ENCODE results near the gene IFT122.
A peak's percentile ranks its signal among the peaks of the same experiment; 100 is the strongest.

Gene IFT122

DNA sequence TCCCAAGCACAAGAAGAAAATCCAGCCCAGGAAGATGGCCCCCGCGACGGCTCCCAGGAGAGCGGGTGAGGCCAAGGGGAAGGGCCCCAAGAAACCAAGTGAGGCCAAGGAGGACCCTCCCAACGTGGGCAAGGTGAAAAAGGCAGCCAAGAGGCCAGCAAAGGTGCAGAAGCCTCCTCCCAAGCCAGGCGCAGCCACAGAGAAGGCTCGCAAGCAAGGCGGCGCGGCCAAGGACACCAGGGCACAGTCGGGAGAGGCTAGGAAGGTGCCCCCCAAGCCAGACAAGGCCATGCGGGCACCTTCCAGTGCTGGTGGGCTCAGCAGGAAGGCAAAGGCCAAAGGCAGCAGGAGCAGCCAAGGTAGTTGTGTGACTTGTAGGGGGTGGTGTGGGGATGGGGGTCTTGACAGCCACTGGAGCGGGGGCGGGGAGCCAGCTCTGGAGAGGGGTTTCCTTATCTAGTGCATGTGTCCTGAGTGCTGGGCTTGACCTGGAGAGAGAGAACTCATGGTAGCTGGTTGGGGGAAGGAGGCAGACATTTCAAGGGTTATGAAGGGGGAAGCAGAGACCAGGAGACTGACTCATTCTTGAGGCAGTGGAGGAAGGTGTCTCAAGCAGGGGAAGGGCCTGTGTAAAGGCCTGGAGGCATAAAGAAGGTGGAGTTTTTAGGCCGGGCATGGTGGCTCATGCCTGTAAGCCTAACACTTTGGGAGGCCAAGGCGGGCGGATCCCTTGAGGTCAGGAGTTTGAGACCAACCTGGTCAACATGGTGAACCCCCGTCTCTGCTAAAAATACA lies 109.2 kb downstream of the IFT122 start:
- Mint-ChIP-seq H3K4me3 (no peak overlapping the region), H3K9me3 (no peaks in the 10 kb centered on the region), H3K36me3 (ENCODE audit: low read depth) (no peaks in the 10 kb centered on the region), H3K4me1 (peaks cover 20% of the 10 kb centered on the region), H3K27me3 (ENCODE audit: low read depth) (peaks cover 7% of the 10 kb centered on the region), H3K27ac (no peak overlapping the region)
- TF ChIP-seq, protein P1, sequence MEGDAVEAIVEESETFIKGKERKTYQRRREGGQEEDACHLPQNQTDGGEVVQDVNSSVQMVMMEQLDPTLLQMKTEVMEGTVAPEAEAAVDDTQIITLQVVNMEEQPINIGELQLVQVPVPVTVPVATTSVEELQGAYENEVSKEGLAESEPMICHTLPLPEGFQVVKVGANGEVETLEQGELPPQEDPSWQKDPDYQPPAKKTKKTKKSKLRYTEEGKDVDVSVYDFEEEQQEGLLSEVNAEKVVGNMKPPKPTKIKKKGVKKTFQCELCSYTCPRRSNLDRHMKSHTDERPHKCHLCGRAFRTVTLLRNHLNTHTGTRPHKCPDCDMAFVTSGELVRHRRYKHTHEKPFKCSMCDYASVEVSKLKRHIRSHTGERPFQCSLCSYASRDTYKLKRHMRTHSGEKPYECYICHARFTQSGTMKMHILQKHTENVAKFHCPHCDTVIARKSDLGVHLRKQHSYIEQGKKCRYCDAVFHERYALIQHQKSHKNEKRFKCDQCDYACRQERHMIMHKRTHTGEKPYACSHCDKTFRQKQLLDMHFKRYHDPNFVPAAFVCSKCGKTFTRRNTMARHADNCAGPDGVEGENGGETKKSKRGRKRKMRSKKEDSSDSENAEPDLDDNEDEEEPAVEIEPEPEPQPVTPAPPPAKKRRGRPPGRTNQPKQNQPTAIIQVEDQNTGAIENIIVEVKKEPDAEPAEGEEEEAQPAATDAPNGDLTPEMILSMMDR (IDR thresholded peaks at IDR 0.05; ENCODE audit: unreplicated experiment in 3 of 3), result no peak

DNA sequence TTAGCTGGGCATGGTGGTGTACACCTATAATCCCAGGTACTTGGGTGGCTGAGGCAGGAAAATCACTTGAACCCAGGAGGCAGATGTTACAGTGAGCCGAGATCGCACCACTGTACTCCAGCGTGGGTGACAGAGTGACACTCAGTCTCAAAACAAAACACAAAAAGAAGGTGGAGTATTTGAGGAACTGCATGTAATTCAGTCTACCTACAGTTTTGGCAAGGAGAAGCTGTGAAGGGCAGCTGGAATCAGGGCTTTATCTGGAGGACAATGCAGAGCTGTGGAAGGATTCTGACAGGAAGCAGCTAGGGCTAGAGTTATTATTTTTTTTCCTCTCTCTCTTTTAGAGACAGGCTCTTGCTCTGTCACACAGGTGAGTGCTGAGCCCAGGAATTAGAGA lies 109.8 kb downstream of the IFT122 start:
- TF ChIP-seq, protein P1 (IDR thresholded peaks at IDR 0.05; ENCODE audit: unreplicated experiment in 3 of 3), result no peak
- Mint-ChIP-seq H3K36me3 (ENCODE audit: low read depth) (no peaks in the 10 kb centered on the region), H3K4me3 (no peak overlapping the region), H3K27ac (peak overlapping the region in 1 of 3 experiments; percentile 31), H3K27me3 (ENCODE audit: low read depth) (peaks cover 7% of the 10 kb centered on the region), H3K9me3 (no peaks in the 10 kb centered on the region), H3K4me1 (peaks cover 26% of the 10 kb centered on the region)

DNA sequence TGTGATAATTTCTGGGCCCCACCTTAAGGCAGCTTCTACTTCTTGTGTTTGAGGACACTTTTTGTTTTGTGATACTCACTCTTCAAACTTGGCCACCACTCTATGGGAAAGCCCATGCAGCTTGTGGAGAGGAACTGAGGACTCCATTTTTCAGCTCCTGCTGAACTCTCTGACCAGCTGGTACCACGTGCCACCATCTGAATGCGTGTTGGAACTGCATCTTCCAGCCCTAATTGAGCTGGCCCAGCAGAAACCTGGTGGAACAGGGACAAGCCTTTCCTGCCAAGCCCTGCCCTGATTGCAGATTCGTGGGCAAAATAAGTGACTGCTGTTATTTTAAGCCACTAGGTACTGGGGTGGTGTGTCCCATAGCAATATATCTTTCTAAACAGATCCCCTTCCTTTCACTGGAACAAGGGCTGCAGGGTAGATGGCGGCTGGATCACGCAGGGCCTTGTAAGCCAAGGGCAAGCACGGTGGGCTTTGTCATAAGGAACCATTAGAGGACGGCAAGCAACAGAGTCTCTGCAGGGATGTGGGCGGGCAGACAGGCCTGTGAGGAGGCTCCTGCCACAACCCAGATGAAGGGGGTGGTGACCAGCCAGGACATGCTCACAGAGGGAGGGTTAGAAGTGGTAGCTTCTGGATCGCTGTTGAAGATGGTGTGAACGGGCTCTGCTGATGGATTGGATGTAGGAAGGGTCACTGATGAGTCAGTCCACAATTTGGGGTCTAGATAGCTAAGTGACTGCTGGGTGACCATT lies 112.4 kb downstream of the IFT122 start:
- H3K27ac Mint-ChIP-seq, result peak overlapping the region; percentile 1 to 56 (median 12)
- peaks cover 11% of the 10 kb centered on the region for H3K27me3 Mint-ChIP-seq (ENCODE audit: low read depth)
- peaks cover 5% of the 10 kb centered on the region for H3K36me3 Mint-ChIP-seq (ENCODE audit: low read depth)
- H3K9me3 Mint-ChIP-seq, result no peaks in the 10 kb centered on the region
- TF ChIP-seq, protein P1 (IDR thresholded peaks at IDR 0.05; ENCODE audit: unreplicated experiment in 3 of 3), result no peak
- H3K4me1 Mint-ChIP-seq, result peaks cover 44% of the 10 kb centered on the region
- no peak overlapping the region for H3K4me3 Mint-ChIP-seq

DNA sequence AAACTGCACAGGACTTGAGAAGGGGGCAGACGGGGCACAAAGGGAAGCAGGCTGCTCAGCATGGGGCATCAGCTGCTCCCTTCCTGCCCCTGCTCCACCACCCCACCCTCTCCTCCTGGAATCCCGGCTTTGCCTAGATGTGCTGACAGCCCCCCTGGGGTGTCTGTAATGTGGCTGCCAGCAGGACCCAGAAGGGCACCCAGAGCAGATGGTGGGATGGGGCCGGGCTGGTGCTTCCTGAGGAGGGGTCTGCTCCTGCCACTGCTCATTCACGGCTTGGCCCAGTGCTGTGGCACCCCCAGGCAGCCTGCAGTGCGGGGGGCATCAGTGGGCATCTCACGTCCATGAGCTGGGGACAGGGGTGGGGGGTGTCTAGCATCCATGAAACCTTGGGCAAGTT lies 113.1 kb downstream of the IFT122 start:
- no peak overlapping the region for H3K4me3 Mint-ChIP-seq
- no peaks in the 10 kb centered on the region for H3K9me3 Mint-ChIP-seq
- H3K36me3 Mint-ChIP-seq (ENCODE audit: low read depth), result peaks cover 9% of the 10 kb centered on the region
- peak overlapping the region in 2 of 3 experiments; percentile 56 to 66 for H3K27ac Mint-ChIP-seq
- TF ChIP-seq, protein P1 (IDR thresholded peaks at IDR 0.05; ENCODE audit: unreplicated experiment in 3 of 3), result no peak
- peaks cover 51% of the 10 kb centered on the region for H3K4me1 Mint-ChIP-seq
- peaks cover 11% of the 10 kb centered on the region for H3K27me3 Mint-ChIP-seq (ENCODE audit: low read depth)

GRCh38 chr3:129553719-129554118 lies 113.7 kb downstream of the IFT122 start:
- peaks cover 55% of the 10 kb centered on the region for H3K4me1 Mint-ChIP-seq
- no peak overlapping the region for H3K4me3 Mint-ChIP-seq
- peaks cover 9% of the 10 kb centered on the region for H3K36me3 Mint-ChIP-seq (ENCODE audit: low read depth)
- no peaks in the 10 kb centered on the region for H3K9me3 Mint-ChIP-seq
- peak overlapping the region in 2 of 3 experiments; percentile 66 to 85 for H3K27ac Mint-ChIP-seq
- TF ChIP-seq, protein P1 (IDR thresholded peaks at IDR 0.05; ENCODE audit: unreplicated experiment in 3 of 3), result no peak
- H3K27me3 Mint-ChIP-seq (ENCODE audit: low read depth), result peaks cover 11% of the 10 kb centered on the region

All from nephron (organoid).